Astrocyte (in vitro differentiated cells and primary cell): ENCODE results near the gene NRP1.

Source experiments
- EZH2 ChIP-seq: IDR thresholded peaks from 2 replicates; pipeline ENCODE4 v1.6.1; 2012; ENCODE audit warnings: mild to moderate bottlenecking, low read length, inconsistent platforms; ENCODE audit not compliant: insufficient read depth
- TF ChIP-seq, protein P1 (sequence below): IDR thresholded peaks from 2 replicates; pipeline ENCODE4 v1.5.1; 2011; ENCODE audit warnings: low read depth, mild to moderate bottlenecking, inconsistent platforms, low read length, moderate library complexity; ENCODE audit not compliant: insufficient read depth

DNA sequence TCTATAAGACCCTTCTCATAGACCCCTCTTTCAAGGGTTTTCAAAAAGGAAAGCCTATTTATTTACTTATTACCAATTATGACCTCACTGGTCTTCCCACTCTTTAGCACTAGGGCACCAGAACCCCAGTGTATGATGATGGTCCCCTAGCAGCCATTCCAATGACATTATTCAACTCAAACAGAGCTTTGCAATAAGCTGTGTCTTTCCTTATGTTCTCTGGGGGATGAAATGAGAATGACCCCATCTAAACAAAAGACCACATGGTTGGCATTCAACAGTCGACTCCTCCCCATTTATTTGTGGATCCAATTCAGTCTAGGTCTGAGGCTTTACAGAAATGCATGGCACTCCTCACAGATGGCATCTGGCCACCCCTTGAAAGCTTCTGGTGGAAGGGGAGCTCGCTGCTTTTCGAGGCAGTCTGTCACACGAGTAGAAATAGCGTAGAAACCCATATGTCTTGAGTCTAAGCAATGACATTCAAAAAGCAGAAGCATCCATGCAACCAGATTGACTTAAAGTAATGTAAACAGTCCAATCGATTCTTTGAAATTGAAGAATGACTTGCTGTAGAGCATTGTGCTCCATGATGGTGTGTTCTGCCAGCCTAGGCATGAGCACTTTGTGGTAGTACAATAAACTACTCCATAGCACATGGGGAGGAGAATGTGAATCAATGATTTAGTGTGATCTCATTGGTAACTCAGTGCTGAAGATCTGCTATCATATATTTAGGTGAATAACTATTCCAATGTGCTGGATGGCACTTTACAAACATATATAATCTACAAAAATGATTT is 29.8 kb downstream of the NRP1 start:
- TF ChIP-seq, protein P1, sequence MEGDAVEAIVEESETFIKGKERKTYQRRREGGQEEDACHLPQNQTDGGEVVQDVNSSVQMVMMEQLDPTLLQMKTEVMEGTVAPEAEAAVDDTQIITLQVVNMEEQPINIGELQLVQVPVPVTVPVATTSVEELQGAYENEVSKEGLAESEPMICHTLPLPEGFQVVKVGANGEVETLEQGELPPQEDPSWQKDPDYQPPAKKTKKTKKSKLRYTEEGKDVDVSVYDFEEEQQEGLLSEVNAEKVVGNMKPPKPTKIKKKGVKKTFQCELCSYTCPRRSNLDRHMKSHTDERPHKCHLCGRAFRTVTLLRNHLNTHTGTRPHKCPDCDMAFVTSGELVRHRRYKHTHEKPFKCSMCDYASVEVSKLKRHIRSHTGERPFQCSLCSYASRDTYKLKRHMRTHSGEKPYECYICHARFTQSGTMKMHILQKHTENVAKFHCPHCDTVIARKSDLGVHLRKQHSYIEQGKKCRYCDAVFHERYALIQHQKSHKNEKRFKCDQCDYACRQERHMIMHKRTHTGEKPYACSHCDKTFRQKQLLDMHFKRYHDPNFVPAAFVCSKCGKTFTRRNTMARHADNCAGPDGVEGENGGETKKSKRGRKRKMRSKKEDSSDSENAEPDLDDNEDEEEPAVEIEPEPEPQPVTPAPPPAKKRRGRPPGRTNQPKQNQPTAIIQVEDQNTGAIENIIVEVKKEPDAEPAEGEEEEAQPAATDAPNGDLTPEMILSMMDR: no peak
- TF ChIP-seq EZH2: no peak
